ENCODE measurements around the gene XPA.

DNA sequence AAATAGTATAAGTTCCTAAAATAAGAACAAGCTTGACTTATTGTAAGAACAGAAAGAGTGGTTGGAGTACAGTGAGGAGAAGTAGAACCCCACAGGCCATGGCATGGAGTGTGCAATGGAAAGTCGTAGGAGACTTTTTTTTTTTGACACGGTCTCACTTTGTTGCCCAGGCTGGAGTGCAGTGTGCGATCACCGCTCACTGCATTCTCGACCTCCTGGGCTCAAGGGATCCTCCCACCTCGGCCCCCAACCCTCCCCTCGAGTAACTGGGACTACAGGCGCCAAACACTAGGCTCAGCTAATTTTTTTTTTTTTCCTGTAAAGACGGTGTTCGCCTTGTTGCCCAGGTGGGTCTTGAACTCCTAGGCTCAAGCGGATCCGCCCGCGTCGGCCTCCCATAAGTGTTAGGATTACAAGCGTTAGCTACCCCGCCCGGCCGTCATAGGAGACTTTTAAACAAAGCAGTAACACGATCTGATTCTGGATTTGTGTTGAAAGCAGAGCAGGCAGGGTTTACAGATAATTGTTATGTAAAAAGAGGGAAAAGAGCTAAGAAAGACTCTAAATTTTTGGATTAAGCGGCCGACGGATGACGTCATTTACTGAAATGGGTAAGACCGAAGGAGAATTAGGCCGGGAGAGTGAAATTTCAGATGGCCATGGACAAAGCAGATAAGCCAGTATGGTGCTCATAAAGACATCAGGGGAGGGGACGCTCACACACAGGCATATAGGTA, 64.7 kb downstream of the XPA start:
- TF ChIP-seq KAT2A (conservative IDR thresholded peaks at IDR 0.05; ENCODE audit: control insufficient read depth, low read depth, low read length) = no peak
- no peak for TF ChIP-seq POLR2AphosphoS5 (IDR thresholded peaks at IDR 0.05; ENCODE audit: low read length)
- TF ChIP-seq, protein P1, sequence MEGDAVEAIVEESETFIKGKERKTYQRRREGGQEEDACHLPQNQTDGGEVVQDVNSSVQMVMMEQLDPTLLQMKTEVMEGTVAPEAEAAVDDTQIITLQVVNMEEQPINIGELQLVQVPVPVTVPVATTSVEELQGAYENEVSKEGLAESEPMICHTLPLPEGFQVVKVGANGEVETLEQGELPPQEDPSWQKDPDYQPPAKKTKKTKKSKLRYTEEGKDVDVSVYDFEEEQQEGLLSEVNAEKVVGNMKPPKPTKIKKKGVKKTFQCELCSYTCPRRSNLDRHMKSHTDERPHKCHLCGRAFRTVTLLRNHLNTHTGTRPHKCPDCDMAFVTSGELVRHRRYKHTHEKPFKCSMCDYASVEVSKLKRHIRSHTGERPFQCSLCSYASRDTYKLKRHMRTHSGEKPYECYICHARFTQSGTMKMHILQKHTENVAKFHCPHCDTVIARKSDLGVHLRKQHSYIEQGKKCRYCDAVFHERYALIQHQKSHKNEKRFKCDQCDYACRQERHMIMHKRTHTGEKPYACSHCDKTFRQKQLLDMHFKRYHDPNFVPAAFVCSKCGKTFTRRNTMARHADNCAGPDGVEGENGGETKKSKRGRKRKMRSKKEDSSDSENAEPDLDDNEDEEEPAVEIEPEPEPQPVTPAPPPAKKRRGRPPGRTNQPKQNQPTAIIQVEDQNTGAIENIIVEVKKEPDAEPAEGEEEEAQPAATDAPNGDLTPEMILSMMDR (IDR thresholded peaks at IDR 0.05 in 2 of 3, conservative IDR thresholded peaks at IDR 0.05 in 1 of 3; ENCODE audit: control insufficient read depth in 2 of 3, extremely low read depth in 1 of 3, insufficient read depth in 1 of 3, low read depth in 3 of 3, low read length in 3 of 3) = no peak
- no peak for TF ChIP-seq EGR1 (IDR thresholded peaks at IDR 0.05; ENCODE audit: borderline replicate concordance in 1 of 2, low read depth in 2 of 2, low read length in 2 of 2)
- TF ChIP-seq NFIC (IDR thresholded peaks at IDR 0.05; ENCODE audit: low read depth, low read length) = no peak

Measured in GM12878 (cell line).